D721Med (cell line): ENCODE results near the gene BCORL1.

Experiments used
- DNase-seq: peaks from one replicate; pipeline ENCODE4 v3.0.0; 2011; ENCODE audit warnings: low spot score; ENCODE audit not compliant: insufficient read length
- FAIRE-seq: peaks from 2 replicates; lab custom pipeline; 2011; peaks lifted over from hg19 to GRCh38; lab: Jason Lieb, UNC
- TF ChIP-seq, protein P1 (sequence below): IDR thresholded peaks from 2 replicates; pipeline ENCODE4 v1.5.1; 2012; ENCODE audit warnings: mild to moderate bottlenecking, control low read depth; ENCODE audit not compliant: insufficient read depth; ENCODE audit errors: missing control alignments

The BCORL1 gene

GRCh38 chrX:129939986-129940385, 42.4 kb upstream of the BCORL1 start:
- TF ChIP-seq, protein P1, sequence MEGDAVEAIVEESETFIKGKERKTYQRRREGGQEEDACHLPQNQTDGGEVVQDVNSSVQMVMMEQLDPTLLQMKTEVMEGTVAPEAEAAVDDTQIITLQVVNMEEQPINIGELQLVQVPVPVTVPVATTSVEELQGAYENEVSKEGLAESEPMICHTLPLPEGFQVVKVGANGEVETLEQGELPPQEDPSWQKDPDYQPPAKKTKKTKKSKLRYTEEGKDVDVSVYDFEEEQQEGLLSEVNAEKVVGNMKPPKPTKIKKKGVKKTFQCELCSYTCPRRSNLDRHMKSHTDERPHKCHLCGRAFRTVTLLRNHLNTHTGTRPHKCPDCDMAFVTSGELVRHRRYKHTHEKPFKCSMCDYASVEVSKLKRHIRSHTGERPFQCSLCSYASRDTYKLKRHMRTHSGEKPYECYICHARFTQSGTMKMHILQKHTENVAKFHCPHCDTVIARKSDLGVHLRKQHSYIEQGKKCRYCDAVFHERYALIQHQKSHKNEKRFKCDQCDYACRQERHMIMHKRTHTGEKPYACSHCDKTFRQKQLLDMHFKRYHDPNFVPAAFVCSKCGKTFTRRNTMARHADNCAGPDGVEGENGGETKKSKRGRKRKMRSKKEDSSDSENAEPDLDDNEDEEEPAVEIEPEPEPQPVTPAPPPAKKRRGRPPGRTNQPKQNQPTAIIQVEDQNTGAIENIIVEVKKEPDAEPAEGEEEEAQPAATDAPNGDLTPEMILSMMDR: no peak
- no peak for DNase-seq
- FAIRE-seq: no peak

- DNase-seq (no peak), FAIRE-seq (no peak)
- TF ChIP-seq, protein P1: no peak
Measured at GRCh38 chrX:129940721-129941120, 41.7 kb upstream of the BCORL1 start.

- FAIRE-seq (no peak), DNase-seq (no peak)
- TF ChIP-seq, protein P1: no peak
Measured at GRCh38 chrX:129945131-129945530, 37.3 kb upstream of the BCORL1 start.

DNA sequence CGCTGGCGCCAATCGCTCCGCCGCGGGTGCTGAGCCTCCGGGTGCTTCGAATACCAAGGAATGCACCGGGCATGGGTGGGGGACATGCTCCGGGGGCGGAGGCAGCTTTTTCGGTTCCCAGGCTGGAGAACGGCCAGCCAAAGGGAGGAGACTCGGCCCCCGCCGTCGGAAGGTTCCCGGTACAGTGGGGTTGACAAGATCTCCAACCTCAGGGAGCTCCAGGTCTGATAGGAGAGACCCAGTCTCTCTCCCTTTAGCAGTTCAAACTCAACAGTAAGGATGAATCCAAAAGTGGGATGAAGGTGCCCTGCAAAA, 29.1 kb upstream of the BCORL1 start:
- TF ChIP-seq, protein P1: no peak
- DNase-seq: no peak
- no peak for FAIRE-seq

GRCh38 chrX:129953881-129954280, 28.6 kb upstream of the BCORL1 start:
- TF ChIP-seq, protein P1: no peak
- DNase-seq (no peak), FAIRE-seq (no peak)

DNA sequence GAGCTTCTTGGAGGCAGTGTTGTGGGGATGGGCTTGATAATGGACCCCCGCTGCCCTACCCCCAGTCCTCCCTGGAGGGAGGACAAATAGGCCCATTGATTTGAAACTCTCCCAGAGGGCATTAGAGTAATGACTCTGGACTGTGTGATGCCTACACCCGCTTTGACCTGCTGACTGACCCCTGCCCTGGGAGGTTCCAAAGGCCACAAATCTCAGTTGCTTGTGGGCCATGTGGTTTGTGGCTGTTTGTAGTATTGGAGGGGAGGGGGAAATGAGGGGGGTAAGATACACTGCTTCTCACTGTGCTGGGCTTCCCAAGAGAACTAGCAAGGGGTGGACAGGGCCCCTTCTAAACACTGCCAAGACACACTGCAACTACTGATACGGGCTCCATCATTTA, 27.6 kb upstream of the BCORL1 start:
- FAIRE-seq (no peak), DNase-seq (no peak)
- TF ChIP-seq, protein P1: no peak

DNA sequence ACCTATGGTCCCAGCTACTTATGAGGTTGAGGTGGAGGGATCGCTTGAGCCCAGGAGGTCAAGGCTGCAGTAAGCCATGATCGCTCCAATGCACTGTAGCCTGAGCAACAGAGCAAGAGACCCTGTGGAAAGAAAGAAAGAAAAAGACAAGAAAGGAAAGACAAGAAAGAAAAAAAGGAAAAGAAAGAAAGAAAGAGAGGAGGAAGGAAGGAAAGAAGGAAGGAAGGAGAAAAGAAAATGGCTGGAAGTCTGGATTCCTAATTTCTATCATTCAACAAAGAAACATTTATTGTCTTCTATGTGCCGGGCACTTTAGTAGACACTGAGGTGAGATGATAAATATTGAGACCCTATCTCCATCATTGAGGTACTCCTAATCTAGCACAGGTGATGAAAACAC, 26.8 kb upstream of the BCORL1 start:
- no peak for FAIRE-seq
- TF ChIP-seq, protein P1: no peak
- DNase-seq: no peak
